ENCODE data around the gene ABCB8.

ABCB8 gene

GRCh38 chr7:151028131-151028947, at the start of gene ABCB8:
ABCB8 (plus strand) TSS chr7:151028450; CDS start chr7:151028516, 66 bp downstream.
- peak within 1 kb of the TSS; percentile 70 for H3K27ac ChIP-seq
- TF ChIP-seq ZFX (IDR thresholded peaks at IDR 0.05), result peak; percentile 88; the same call in 1 of the 2 replicates
- TF ChIP-seq, protein P1, sequence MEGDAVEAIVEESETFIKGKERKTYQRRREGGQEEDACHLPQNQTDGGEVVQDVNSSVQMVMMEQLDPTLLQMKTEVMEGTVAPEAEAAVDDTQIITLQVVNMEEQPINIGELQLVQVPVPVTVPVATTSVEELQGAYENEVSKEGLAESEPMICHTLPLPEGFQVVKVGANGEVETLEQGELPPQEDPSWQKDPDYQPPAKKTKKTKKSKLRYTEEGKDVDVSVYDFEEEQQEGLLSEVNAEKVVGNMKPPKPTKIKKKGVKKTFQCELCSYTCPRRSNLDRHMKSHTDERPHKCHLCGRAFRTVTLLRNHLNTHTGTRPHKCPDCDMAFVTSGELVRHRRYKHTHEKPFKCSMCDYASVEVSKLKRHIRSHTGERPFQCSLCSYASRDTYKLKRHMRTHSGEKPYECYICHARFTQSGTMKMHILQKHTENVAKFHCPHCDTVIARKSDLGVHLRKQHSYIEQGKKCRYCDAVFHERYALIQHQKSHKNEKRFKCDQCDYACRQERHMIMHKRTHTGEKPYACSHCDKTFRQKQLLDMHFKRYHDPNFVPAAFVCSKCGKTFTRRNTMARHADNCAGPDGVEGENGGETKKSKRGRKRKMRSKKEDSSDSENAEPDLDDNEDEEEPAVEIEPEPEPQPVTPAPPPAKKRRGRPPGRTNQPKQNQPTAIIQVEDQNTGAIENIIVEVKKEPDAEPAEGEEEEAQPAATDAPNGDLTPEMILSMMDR (conservative IDR thresholded peaks at IDR 0.05), result no peak; the same call in 1 of the 2 replicates

GRCh38 chr7:150979713-150980390, 48.4 kb upstream of the ABCB8 start:
- H3K27ac ChIP-seq, result no peak overlapping the region
- TF ChIP-seq, protein P1 (conservative IDR thresholded peaks at IDR 0.05), result no peak

DNA sequence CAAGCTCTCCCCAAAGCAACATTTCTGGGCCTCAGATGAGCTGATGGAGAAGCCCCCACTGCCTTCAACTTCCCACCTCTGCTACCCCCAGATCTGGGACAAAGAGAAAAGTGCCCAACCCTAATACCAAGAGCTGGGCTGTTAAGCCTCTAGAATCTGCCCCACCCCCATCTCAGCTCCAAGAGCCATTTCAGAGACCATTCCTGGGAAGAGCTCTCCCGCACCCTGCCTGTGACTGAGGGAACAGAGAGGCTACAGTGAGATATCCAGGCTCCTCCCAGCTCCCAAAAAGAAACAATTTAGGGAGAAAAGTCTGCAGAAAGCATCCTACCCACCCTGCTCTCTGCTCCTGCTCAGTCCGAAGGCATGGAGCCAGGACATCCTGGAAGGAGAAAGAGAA, 47.6 kb upstream of the ABCB8 start:
- TF ChIP-seq, protein P1 (conservative IDR thresholded peaks at IDR 0.05), result no peak
- no peak for TF ChIP-seq ZFX (IDR thresholded peaks at IDR 0.05)
- H3K27ac ChIP-seq, result no peak overlapping the region

- H3K27ac ChIP-seq, result no peak overlapping the region
- no peak for TF ChIP-seq ZFX (IDR thresholded peaks at IDR 0.05)
- TF ChIP-seq, protein P1 (conservative IDR thresholded peaks at IDR 0.05), result no peak
These were observed 46.6 kb upstream of the ABCB8 start for GRCh38 chr7:150981644-150982043.

DNA sequence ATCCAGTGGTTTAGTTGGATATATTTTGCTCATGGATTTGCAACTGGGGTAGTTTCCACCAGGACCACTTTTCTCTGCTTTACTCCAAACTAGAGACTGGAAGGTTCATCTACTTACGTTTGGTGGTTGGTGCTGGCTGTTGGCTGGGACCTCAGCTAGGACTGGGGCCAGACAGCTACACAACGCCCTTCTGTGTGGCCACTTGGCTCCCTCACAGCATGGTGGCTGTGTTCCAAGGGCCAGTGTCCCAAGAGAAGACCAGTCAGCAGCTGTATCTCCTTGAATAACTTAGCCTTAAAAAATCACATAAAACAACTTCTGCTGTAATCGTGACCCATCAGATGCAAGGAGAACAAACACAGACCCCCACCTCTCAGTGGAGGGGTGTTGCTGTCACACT, 45.9 kb upstream of the ABCB8 start:
- H3K27ac ChIP-seq, result no peak overlapping the region
- TF ChIP-seq, protein P1 (conservative IDR thresholded peaks at IDR 0.05), result no peak
- no peak for TF ChIP-seq ZFX (IDR thresholded peaks at IDR 0.05)

- TF ChIP-seq, protein P1 (conservative IDR thresholded peaks at IDR 0.05), result no peak
- TF ChIP-seq ZFX (IDR thresholded peaks at IDR 0.05), result no peak
- H3K27ac ChIP-seq, result no peak overlapping the region
These were observed 44.3 kb upstream of the ABCB8 start for GRCh38 chr7:150983893-150984368.

DNA sequence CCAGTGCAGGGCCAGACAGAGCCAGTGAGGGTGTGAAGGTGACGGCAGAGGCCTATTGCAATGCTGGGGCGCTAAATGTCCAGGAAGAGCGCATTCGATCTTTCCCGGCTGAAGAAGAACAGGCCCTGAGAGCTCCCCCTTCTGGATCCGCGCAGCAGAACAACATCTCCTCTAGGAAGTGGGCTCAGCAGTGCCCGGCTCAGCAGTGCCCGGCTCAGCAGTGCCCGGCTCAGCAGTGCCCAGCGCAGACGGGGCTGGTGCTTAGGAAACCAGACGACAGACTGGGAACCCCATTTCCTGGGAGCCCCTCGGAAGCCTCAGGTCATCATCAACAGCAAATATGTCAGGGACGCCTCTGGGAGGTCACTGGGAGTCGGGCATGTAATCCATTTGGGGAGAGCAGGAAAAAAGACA, 42.1 kb upstream of the ABCB8 start:
- TF ChIP-seq, protein P1 (conservative IDR thresholded peaks at IDR 0.05), result peak; percentile 92
- TF ChIP-seq ZFX (IDR thresholded peaks at IDR 0.05), result no peak
- no peak overlapping the region for H3K27ac ChIP-seq

Measured in C4-2B (cell line).